GM18873 (cell line): ENCODE results near the gene SIVA1.

Experiments
- ATAC-seq: cut with Tn5 transposase; IDR thresholded peaks from one replicate; pipeline ENCODE4 v1.9.1; 2021; ENCODE audit warnings: mild to moderate bottlenecking, moderate library complexity, moderate number of reproducible peaks; ENCODE audit not compliant: unreplicated experiment, low FRiP score

The SIVA1 gene

DNA sequence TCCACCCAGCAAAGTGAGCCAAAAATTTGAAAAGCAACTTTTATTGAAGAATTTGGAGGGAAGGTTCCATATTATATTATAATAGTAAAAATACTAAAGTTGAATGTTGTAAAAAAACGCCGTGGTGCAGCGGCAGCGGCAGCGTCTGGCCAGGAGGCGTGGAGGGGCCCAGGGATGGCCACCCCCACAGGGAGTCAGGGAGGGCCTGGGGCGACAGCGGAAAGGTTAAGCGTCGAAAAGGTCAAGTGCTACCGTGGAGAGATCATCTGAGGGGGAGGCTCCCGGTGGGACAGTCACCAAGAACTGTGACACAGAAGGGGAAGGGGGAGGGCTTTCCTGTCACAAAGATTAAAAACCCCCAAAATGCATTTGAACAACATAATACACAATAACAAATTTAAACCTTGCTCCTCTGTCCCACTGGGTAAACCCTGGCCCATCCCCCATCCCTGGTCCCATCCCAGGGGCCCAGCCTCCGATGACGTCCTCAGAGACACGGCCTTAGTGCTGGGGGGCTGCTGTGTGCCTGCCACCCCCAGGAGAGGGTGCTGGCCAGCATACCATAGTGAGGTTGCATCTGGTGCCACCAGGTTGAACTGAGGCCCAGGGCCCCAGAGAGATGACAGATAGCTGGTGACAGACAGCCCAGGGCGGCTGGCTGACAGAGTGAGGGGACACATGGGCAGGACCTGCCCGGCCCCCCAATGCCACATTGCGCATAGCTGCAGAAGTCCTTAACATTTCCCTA, 16.6 kb downstream of the SIVA1 start:
- ATAC-seq = no peak

DNA sequence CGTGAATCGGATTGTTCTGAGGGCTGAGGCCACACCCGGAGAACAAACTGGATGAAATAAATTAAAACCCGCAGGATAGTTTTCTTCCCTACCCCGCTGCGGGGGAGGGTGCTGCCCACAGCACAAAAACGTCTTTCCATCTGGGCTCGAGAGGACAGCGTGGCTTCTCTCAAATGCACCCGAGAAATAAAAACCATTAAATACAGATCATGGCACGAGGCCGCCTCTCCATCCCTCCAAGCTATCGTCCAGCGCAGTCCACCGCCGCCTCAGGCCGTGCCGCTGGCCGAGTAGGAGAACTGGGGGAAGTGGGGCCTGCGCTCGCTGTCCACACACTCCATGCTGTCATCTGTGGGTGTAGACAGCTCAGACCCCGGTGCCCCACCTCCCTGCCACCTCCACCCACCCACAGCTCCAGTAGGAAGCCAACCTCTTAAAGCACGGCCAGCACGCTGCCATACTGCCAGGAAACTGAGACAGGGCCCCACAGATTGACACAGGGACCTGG, 17.2 kb downstream of the SIVA1 start:
- ATAC-seq = no peak

DNA sequence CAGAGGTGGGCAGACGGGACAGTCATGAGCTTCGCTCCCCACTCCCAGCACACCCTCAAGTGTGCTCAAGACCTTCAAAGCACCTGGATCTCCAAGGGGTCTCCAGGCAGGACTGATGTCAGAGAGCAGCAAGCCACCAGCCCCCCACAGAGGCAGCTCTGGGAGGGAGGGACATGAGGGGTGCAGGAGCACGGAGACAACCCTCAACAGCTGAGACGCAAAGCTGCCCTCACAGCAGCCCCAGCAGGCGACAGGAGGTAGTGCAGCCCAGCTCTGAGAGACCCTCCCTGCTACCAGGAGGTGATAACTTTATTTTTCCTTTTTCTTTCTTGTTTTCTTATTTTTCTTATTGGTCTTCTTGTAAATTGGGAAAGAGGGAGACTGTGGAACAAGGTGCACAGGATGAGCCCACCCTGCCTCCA, 17.9 kb downstream of the SIVA1 start:
- no peak for ATAC-seq

DNA sequence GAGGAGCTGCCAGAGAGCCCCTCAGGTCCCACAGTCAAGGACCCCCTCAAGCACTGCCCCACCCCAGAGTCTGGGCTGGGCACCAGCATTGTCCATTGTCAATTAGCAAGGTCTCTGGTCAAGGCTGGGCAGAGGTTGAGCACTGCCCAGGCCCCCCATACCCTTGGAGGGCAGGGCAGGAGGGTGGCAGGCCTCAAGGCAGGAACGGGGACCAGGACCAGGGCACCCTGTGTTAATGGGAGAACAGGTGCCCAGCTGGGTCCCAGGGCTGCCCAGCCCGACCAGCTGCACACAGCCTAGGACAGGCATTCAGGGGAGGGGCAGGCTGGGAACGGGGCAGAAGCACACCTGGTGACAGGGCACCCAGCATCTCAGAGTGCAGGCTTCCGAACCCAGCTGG, 18.4 kb downstream of the SIVA1 start:
- ATAC-seq = no peak

DNA sequence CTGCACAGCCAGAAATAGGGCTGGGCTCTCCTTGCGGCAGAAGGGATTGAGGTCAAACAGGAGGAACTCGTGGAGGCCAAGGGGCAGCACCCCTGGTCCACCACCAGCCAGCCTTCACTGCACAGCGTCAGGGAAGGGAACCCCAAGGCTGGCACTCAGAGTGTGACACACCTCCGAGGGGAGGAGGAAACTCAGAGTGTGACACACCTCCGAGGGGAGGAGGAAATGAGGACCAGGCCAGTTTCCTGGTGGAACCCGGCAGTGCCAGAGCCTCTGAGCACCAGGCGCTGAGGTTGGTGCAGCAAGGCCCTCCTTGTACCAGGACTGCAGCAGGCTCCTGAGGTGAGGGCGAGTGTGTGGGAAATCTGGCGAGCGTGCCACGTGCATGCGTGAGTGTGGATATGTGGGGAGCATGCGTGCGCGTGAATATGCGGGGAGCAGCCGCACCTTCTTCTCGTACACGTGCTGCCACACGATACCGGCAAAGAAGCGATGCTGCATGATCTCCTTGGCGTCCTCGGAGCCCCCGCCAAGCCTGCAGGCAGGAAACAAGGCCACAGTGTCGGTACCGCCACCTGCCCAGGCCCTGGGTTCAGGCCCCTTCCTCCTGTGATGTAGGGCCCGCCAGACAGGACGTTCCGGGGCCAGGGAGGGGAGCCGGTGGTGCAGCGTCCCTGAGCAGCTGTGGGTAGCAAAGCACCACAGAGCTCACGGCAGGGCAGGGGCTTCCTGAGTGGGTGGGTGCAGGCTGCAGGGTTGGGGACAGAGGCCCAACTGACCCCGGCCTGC, 19.2 kb downstream of the SIVA1 start:
- no peak for ATAC-seq

DNA sequence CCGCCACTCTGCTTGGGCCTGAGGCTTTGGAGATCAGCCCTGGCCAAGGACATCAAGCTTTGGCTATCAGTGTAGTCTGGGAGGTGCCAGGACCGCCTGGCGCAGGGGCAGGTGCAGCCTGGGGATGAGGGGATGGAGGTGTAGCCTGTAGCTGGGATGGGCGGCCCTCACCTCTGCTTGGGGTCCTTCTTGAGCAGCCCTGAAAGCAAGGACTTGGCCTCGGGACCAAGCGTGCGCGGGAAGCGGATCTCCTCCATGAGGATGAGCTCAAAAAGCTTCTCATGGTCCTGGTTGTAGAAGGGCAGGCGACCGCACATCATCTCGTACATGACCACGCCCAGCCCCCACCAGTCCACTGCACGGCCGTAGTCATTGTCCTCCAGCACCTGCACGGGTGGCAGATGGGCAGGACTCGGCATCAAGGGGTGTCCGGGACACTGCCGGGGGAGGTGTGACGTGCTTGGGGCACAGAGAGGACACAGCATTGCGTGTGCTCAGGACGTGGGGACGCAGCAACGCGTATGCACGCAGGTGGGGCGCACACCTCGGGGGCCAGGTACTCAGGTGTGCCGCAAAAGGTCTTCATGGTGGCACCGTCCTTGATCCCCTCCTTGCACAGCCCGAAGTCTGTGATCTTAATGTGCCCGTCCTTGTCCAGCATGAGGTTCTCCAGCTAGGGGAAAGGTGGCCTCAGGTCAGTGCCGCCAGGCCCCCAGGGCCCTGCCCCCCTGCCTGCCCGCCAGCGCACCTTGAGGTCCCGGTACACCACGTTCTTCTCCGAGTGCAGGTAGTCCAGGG, 20.0 kb downstream of the SIVA1 start:
- ATAC-seq = no peak

DNA sequence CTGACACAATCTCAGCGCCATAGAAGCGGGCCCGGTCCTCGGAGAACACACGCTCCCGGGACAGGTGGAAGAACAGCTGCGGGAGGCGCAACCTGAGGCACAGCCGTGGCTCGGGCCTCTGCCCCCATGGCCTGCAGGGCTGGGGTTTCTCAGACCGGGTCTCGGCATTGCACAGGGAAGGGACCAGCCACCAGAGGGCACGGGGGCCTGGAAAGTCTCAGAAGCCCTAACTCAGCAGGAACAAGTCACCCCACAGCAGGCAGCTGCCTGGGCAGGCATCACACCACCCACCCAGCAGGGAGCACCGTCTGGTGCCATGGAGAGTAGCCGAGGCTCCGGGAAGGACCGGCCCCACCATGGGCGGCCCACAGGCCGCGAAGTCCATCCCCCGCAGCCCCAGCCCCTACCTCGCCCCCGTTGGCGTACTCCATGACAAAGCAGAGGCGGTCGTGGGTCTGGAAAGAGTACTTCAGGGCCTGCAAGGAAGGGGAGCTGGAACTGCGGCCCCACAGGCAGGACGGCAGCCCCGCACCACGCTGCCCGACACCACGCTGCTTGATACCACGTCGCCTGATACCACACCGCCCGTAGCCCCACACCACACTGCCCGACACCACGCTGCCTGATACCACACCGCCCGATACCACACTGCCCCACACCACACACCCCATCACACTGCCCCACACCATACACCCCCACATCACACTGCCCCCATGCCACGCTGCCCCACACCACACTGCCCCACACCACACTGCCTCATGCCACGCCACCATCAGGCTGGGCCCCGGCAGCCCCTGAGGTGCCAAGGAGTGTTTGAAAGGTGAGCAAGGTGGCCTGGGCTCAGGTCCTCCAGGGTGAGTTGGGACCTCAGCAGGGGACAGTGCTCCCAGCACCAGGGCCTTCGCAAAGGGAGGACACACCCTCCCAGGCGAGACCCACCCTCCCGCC, 20.8 kb downstream of the SIVA1 start:
- no peak for ATAC-seq

DNA sequence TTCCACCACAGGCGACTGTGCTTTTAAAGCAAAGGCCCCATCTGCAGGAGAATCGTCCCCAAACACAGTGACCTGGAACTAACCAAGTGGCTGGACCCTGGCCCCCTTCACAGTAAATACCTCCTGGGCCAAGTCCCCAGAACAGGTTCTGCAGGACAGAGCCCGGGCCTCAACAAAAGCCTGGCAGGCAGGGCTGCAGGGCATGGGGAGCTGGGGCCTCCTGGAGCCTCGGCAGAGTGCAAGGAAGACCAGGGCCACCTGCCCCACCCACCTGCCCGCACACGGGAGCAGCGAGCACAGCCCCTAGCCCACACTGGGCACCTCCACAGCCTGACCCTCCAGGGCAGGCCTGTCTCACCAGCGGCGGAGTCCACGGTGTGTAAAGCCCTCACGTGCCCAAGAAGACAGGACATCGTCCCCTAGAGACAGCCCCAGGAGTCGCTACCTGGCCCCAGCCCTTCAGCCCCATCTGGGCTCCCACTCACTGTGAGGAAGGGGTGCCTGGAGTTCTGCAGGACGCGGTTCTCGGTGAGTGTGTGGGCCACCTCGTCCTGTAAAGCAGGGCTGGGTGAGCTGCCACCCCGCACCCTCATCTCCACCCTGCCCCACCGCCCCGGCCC, 21.6 kb downstream of the SIVA1 start:
- no peak for ATAC-seq

DNA sequence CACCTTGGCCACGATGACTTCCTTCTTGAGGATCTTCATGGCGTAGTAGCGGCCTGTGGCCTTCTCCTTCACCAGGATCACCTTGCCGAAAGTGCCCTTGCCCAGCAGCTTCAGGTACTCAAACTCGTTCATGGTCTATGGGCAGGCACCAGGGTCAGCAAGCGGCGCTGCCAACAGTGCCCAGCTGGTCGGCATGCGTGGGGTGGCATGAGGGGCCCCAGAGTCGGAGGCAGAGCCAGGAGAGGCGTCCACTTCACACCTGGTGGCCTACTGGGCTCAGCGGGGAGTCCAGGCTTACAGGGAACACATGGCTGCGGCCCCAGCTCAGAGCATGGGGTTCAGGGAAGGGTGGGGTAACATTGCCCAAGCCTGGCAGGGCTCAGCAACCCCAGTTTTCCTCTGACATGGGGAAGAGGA, 22.1 kb downstream of the SIVA1 start:
- ATAC-seq = no peak

DNA sequence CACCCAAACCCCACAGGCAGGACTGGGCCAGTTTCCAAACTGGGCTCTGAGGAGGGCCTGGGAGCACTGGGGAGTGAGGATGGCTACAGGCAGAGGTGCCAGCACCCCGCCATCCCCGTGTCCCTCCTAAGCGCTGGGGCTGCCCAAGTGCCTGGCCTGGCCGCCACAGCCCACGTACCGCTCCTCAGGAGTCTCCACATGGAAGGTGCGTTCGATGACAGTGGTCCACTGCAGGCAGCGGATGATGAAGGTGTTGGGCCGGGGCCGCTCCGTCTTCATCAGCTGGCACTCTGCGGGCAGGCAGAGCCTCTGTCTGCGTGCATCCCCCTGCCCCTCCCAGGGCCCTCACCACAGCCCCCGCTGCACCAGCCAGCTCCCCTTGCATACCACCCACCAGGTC, 23.5 kb downstream of the SIVA1 start:
- ATAC-seq = no peak

DNA sequence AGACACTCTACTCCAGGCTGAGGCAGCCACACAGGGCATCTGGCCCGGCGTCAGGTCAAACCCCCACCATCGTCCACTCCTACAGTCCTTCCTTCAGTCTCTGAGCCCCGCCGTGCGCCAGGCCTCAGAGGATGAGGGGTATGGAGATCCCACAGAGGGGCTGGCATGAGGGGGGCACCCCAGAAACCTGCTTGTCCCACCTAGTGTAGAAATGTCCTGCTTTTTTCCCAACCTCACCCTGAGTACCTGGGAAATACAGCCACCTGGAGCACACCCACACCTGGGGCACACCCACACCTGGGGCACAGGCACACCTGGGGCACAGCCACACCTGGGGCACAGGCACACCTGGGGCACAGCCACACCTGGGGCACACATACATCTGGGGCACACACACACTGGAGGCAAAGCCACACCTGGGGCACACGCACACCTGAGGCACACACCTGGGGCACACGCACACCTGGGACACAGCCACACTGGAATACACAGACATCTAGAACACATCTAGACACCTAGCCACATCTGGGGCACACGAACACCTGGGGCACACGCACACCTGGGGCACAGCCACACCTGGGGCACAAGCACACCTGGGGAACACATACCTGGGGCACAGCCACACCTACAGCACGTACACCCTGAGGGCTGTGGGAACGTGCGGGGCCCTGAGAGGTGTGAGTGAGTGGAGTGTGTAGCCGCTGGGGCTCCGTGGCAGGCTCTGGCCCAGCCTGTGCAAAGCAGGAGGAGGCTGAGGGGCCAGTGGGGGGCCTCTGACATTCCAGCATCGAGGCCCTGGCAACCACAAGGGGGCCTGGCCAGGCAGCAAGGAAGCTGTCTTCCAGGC, 24.2 kb downstream of the SIVA1 start:
- ATAC-seq = no peak

DNA sequence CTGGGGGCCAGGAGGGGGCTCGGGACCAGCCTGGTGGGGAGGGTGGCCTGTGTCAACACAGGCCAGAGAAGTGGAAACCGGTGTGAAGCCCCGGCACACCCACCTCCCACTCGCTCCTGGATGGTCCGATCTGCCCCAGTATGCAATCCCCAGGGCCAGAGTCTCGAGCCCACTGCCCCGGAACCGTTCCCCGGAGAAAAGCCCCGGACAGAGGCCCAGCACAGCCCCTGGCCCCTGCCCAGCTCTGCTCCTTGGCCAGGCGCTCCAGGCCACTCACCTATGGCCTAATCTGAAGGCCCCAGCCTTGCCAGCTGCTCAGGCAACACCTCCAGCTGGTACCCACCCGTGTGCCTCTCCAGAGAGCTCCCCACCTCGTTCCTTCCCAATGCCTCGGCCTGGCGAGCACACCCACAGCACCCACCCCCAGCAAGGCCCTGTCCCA, 24.9 kb downstream of the SIVA1 start:
- no peak for ATAC-seq

DNA sequence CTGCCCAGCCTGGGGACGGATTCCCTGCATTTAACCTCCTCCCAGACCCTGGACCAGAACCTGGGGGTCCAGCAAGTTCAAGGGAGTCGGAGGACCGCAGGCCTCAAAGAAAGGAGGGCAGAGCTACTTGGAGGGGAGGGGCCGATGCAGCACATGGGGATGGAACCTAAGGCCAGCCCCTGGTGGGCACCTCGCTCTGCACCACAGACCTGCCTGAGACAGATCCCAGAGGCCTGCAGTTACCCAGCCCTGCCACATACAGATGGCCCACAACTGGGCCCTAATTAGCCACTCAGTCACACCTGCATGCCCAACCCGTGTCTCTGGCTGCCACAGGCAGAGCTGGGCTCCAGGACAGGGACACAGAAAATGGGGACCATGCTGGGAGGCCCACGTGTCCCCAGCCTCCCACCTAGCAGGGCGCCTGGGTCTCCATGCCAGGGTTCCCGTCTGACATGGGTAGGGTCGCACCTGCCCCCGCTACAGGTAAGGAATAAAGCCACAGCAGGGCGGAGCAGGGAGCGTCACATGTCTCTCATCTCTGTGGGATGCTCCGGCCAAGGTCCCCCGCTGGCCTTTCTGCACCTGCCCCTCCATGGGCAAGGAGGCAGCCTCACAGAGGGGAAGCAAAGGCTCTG, 25.9 kb downstream of the SIVA1 start:
- ATAC-seq = no peak

DNA sequence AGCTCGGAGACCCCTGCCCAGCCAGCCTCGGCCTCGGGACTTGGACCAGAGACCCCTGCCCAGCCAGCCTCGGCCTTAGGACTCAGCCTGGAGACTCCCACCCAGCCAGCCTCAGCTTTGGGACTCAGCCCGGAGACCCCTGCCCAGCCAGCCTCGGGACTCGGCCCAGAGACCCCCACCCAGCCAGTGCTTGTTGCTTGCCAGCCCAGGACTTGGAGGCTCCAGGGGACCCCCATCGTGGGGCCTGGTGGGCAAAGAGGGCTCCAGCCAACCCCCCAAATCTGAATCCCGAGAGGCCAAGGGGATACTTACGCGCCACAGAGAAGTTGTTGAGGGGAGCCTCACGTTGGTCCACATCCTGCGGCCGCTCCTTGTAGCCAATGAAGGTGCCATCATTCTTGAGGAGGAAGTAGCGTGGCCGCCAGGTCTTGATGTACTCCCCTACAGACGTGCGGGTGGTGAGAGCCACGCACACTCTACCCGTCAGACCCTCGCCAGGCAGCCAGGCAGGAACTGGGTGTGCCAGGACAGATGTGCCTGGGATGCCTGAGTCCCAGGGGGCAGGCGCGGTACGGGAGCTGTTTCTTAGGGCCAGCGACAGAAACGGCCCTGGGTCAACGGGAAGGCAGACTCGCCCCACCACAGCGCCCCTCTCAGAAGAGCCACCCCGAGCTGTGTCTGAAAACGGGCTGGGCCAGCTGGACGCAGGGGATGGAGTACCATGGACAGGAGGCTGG, 27.0 kb downstream of the SIVA1 start:
- no peak for ATAC-seq

DNA sequence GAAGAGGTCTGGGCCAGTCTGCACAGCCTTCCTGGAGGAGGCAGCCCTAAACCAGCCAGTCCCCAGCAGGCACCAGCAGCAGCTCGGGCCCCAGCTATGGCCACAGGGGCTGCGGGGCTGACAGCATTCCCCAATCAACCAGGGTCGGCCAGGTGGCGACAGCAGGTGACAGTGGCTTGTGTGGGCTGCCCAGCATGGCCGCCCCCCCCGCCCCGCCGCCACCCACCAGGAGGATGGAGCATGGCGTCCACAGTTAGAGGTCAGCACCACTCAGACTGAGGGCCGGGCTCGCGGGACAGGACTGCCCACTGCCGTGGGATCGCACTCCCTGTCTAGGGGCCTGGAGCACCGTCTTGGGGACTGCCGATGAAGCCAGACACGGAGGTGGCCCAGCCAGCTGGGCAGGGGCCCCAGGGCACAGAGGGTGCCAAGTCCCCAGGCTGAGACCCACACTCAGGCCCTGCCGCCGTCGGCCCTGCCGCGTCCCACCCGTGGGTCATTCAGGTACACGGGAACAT, 27.6 kb downstream of the SIVA1 start:
- no peak for ATAC-seq

DNA sequence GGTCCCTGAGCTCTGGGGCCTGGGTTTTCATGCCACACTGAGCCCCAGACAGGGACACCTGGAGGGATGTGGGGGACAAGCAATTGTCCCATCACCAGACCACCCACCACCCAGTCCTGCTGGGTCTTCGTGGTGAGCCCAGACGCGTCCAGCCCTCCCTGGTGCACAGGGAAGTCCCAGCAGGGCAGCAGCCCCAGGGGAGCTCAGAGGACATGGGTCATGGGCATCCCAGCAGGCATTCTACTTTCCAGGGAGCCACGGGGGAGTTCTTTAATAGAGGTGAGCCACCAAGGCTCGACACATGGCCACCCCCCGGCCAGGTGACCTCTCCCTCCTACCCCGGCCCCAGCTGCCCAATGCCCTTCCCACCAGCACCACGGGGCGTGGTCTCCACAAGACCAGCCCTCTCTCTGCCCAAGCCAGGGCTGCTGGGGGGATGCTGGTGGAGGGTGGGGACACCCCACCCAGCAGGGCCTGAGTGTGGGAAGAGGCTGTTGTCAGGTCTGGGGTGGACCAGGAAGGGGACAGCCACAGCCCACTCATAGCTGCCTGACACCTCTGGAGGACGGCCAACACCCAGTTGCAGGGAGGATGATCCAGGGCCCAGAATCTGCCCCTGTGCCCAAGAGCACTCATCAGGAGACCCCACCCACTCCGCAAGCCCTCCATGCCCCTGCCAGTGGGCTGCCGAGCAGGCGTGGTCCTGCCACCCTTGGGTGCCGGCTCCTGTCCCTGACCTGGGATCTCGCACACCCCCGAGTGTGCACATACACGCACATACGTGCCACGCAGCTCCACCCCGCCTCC, 28.5 kb downstream of the SIVA1 start:
- no peak for ATAC-seq
